H1 (cell line): ENCODE results near the gene RHBDD1. TPM values are rescaled to one million over a fixed set of nuclear protein-coding genes. Genes with fewer than 3 reads are reported as not detected.

Experiments used
- BACH1 ChIP-seq: IDR thresholded peaks from 2 replicates; pipeline ENCODE4 v1.6.1; 2012; ENCODE audit warnings: low read length, improper control_type of control experiment
- PHF8 ChIP-seq: fragments of 200-600 bp; sonication (generic); conservative IDR thresholded peaks from 2 replicates; pipeline ENCODE4 v1.7.1; 2012; ENCODE audit warnings: low read depth, mild to moderate bottlenecking, inconsistent platforms, low read length, moderate library complexity
- SP1 ChIP-seq: IDR thresholded peaks from 2 replicates; pipeline ENCODE4 v1.6.1; 2011; ENCODE audit warnings: low read depth, low read length
- polyA plus RNA-seq, 7 experiments: library from polyadenylated mRNA; depleted of rRNA in 3 of 7; stranded (reverse) in 5 of 7; unstranded in 2 of 7; fragments of >200 nt in 5 of 7; fragments of 200-250 nt in 2 of 7; gene quantifications; 1 replicate in 5 of 7; 2 replicates in 1 of 7; 4 replicates in 1 of 7; pipeline versions ENCODE4 v1.2.1 to v1.2.3, GENCODE V29; 2011 to 2013; ENCODE audit warnings: missing spikeins in 2 of 7, mixed read lengths in 2 of 7
- total RNA-seq: library from RNA; stranded (reverse); fragmentation: NEBNext Ultra II Directional; extraction: Animal tissue kit (Norgen Biotek cat#: 25700); gene quantifications from 2 replicates; pipeline ENCODE4 v1.2.1, GENCODE V29; 2021
- TF ChIP-seq, protein P1 (sequence below): IDR thresholded peaks from 2 replicates; pipeline ENCODE4 v1.6.1; 2012; ENCODE audit warnings: low read length, inconsistent platforms

The RHBDD1 gene
- total and polyA plus RNA-seq, 2 of the 8 experiments (the other 6 are each of a cell fraction or from before 2014, with no cell fraction given), result 10.5 to 23.1 TPM

DNA sequence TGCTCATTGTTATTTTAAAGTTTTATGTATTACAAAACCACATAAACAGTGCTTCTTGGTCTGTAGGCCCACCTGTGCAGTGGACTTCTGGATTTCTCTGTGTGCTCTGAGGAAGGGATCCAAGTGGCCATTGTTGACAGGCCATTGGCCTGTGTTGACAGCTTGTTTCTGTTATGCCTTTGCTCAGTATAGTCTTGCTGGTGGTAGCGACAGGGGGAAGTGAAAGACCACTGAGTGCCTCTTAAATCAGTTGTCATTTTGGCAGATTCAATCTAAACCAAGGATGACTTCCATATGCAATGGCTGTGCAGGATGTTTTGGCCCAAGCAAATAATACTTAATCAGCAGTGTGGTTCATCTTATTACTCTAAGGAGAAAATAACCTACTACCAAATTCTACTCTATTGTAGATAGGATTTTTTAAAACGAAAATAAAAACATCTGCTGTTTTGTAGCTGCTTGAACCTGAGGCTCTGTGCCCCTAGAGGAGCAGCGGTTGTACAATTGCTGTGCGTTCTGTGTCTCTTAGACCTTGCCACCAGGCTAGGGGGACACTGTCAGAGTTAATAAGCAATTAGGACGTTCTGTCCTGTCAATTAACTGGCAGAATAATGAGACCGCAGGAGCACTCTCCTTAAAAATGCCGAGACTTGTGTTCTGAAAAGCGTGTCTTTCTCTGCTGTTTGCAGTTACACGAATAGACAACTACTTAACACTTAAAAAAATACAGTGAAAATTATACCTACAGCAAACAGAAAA is 108.2 kb downstream of the RHBDD1 start (continued):
- TF ChIP-seq, protein P1, sequence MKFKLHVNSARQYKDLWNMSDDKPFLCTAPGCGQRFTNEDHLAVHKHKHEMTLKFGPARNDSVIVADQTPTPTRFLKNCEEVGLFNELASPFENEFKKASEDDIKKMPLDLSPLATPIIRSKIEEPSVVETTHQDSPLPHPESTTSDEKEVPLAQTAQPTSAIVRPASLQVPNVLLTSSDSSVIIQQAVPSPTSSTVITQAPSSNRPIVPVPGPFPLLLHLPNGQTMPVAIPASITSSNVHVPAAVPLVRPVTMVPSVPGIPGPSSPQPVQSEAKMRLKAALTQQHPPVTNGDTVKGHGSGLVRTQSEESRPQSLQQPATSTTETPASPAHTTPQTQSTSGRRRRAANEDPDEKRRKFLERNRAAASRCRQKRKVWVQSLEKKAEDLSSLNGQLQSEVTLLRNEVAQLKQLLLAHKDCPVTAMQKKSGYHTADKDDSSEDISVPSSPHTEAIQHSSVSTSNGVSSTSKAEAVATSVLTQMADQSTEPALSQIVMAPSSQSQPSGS, result no peak
- TF ChIP-seq SP1 (no peak), BACH1 (no peak), PHF8 (no peak)
